HG02588 (cell line): ENCODE measurements around the gene ANKZF1.
"Not testable (repeated sequence)": the region's sequence is repeated elsewhere in the genome, so short reads cannot be mapped to it uniquely, and the experiment has no call there.

Experiments used
- ATAC-seq: cut with Tn5 transposase; IDR thresholded peaks from one replicate; pipeline ENCODE4 v1.9.1; 2021; ENCODE audit warnings: mild to moderate bottlenecking, moderate library complexity; ENCODE audit not compliant: unreplicated experiment

The ANKZF1 gene, protein sequence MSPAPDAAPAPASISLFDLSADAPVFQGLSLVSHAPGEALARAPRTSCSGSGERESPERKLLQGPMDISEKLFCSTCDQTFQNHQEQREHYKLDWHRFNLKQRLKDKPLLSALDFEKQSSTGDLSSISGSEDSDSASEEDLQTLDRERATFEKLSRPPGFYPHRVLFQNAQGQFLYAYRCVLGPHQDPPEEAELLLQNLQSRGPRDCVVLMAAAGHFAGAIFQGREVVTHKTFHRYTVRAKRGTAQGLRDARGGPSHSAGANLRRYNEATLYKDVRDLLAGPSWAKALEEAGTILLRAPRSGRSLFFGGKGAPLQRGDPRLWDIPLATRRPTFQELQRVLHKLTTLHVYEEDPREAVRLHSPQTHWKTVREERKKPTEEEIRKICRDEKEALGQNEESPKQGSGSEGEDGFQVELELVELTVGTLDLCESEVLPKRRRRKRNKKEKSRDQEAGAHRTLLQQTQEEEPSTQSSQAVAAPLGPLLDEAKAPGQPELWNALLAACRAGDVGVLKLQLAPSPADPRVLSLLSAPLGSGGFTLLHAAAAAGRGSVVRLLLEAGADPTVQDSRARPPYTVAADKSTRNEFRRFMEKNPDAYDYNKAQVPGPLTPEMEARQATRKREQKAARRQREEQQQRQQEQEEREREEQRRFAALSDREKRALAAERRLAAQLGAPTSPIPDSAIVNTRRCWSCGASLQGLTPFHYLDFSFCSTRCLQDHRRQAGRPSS

DNA sequence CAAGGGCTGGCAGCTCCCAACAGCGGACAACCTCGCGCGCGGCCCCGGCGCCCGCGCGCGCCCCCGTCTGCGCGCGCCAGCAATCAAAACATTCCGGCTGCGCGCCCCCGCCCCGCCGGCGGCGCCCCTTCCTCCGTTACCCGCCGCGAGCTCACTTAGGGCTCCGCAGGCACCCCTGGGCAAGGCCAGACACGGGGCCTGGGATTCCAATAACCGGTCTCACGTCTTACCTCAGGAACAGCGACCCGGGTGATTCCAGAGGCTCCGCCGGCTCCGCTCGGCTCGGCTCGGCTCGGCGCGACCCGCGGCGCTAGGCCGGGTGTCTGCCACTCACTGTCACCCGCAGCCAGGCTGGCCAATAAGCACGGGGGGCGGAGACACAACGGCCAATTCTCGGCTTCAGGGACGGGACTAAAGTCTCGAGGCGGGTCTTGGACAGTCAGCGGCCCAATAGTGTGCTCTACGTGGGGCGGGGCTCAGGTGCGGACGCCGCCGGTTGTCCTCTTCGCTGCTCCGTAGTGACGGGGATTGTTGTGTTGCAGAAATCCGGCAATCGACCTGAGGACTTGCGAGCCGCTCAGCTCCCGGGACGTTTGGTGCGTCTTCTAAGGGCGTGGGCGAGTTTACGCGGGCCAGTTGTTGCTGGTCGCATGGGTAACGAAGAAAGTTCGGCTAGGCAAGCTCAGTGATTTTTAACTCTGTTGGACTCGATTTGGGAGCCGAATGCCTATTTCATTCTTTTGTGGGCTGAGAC, at the start of gene ANKZF1, which contains the start of gene ATG9A:
Gene ANKZF1, plus strand, starts transcription at position 502 of the 754 bp plus-strand sequence. CDS start 452 bp downstream, outside the sequence.
Gene ATG9A, minus strand, starts transcription at position 332 of the 754 bp plus-strand sequence. CDS start 1,612 bp downstream, outside the sequence.
- peak; percentile 95 for ATAC-seq

DNA sequence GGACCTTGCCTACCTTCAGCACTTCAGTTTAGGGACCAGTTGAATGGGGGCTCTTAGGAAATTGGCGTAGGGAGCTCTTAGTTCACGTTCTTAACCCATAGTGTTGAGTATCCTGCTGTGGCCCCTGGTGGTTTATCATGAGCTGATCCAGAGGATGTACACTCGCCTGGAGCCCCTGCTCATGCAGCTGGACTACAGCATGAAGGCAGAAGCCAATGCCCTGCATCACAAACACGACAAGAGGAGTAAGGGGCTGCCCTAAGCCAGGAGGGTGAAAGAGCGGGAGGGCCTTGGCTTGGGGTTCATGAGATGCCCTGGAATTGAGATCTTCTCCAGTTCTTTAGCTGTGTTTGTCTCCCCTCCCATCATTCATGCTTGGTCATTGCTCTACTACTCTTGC, 48.6 kb upstream of the ANKZF1 start:
- ATAC-seq = no peak

DNA sequence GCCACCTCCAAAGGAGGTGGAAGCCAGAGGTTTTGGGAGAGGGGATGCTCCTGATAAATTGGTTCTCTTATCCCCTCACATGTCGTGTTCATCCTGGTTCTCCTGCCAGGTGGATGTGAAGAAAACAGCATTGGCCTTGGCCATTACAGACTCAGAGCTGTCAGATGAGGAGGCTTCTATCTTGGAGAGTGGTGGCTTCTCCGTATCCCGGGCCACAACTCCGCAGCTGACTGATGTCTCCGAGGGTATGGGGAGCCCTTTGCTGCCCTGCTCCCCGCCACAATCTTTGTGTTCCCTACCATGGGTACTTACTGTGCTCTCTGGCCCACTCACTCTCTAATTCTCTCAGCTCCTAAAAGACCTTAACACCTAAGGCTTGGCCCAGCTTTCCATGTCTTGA, 48.1 kb upstream of the ANKZF1 start:
- no peak for ATAC-seq

DNA sequence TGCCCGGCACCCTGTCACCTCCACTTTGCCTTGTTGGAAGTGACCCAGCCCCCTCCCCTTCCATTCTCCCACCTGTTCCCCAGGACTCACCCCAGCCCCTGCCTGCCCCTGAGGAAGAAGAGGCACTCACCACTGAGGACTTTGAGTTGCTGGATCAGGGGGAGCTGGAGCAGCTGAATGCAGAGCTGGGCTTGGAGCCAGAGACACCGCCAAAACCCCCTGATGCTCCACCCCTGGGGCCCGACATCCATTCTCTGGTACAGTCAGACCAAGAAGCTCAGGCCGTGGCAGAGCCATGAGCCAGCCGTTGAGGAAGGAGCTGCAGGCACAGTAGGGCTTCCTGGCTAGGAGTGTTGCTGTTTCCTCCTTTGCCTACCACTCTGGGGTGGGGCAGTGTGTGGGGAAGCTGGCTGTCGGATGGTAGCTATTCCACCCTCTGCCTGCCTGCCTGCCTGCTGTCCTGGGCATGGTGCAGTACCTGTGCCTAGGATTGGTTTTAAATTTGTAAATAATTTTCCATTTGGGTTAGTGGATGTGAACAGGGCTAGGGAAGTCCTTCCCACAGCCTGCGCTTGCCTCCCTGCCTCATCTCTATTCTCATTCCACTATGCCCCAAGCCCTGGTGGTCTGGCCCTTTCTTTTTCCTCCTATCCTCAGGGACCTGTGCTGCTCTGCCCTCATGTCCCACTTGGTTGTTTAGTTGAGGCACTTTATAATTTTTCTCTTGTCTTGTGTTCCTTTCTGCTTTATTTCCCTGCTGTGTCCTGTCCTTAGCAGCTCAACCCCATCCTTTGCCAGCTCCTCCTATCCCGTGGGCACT, 47.1 kb upstream of the ANKZF1 start:
- no peak for ATAC-seq

DNA sequence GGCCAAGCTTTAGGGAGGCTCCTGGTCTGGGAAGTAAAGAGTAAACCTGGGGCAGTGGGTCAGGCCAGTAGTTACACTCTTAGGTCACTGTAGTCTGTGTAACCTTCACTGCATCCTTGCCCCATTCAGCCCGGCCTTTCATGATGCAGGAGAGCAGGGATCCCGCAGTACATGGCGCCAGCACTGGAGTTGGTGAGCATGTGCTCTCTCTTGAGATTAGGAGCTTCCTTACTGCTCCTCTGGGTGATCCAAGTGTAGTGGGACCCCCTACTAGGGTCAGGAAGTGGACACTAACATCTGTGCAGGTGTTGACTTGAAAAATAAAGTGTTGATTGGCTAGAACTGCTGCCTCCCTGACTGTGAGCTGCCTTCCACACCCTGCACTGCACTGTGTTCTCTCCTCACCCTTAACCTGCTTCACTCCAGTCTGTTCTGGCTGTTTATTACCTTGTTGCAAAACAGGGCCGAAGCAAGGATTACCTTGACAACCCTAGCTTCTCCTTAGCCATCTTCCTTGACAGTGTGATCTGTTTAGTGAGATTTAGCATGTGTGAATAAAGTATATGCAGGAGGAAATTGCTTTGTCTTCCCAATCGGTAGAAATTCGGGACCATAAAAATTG, 46.3 kb upstream of the ANKZF1 start:
- no peak for ATAC-seq

DNA sequence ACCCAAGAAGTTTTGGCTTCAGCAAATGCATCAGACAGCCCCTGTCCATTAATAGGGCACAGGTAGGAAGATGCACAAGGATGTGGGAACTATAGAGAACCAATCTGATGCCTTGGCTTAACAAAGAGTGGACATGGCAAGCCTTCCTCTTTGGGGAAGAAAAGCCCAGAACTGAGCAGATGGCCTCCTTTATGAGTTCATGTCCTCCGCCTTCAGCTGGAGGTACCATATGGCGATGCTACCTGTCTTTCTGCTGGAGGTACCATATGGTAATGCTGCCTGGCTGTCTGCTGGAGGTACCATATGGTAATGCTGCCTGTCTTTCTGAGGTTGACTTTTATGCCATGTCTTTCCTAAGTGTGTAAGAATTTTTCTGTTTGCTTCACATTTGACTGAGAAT, 45.5 kb upstream of the ANKZF1 start:
- ATAC-seq = no peak

DNA sequence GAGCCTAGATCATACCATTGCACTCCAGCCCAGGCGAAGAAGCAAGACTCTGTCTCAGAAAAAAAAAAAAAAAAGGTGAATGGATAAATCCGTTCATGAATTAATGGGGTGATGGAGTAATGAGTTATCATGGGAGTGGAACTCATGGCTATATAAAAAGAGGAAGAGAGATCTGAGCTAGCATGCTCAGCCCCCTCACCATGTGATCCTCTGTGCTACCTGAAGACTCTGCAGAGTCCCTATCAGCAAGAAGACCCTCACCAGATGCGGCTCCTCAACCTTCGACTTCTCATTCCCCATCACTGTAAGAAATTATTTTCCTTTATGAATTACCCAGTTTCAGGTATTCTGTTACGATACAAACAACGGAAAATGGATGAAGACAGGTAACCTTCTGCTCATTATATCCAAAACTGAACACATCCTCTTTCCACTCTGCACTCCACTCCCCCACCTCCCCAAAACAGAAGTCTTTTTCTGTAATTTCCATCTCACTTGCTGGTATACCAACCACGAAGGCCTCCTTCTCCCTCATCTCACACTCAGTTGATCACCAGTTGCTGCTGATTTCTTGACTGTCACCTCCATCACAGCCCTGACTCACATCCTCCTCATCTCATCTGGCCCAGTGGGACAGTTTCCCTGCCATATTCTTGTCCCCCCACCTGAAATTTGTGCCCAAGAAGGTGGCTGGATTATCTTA, 42.7 kb upstream of the ANKZF1 start:
- no peak for ATAC-seq

DNA sequence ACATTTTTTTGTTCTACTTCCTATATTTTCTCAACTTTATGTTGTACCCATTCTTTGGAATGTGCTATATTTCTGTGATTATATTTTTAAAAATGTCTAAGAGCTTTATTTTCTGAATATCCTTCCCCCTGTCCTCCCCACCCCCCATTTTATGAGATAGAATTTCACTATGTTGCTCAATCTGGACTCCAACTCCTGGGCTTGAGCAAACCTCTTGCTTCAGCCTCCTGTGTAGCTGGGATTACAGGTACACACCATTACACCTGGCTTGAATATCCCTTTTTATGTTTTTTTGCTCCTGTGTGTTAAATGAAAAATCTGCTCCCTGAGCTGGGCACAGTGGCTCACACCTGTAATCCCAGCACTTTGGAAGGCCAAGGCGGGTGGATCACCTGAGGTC, 32.2 kb upstream of the ANKZF1 start:
- no peak for ATAC-seq

DNA sequence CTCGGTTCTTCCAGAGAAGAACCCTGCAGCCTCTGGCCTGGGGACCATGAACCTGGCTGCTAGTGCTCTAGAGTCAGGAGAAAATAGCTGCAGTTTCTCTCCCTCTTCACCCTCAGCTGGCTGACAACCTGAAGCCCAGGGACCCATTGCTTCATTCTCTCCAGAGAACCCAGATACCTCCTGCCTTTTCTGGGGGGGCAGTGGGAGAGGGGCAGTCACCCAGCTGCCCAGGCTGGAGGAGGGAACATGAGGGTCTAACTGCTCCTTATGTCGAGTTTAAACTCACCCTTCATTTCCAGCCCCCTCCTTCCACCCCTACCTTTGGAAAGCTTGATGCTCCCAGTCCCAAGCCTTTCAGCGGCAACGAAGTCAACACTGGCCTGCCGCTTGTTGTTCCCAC, 30.6 kb upstream of the ANKZF1 start:
- no peak for ATAC-seq

DNA sequence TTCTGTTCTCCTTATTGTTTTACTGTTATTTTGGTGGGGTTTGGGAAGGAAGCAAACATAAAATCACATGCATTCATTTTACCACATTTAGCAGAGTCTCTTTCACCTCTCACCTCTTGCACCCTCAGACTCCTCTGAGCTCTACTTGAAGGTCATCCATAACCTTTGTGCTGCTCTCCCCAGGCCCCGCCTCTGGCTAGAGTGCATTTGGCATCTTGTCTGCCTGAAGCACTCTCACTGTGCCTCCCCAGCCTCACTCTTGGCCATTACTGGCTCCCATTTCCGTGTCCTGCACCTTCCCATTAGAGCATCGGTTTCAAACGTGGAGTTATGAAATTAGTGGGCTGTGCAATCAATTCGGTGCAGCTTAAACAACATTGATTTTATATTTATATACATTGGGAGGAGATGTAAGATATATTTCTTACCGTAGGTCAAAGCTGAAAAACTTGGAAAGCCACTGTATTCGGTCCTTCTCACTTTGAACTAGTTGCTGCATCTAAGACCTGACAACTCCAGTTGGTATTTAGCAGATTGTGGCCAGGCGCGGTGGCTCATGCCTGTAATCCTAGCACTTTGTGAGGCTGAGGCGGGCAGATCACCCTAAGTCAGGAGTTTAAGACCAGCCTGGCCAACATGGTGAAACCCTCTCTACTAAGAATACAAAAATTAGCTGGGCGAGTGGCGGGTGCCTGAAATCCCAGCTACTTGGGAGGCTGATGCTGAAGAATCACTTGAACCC, 30.0 kb upstream of the ANKZF1 start:
- ATAC-seq = no peak

DNA sequence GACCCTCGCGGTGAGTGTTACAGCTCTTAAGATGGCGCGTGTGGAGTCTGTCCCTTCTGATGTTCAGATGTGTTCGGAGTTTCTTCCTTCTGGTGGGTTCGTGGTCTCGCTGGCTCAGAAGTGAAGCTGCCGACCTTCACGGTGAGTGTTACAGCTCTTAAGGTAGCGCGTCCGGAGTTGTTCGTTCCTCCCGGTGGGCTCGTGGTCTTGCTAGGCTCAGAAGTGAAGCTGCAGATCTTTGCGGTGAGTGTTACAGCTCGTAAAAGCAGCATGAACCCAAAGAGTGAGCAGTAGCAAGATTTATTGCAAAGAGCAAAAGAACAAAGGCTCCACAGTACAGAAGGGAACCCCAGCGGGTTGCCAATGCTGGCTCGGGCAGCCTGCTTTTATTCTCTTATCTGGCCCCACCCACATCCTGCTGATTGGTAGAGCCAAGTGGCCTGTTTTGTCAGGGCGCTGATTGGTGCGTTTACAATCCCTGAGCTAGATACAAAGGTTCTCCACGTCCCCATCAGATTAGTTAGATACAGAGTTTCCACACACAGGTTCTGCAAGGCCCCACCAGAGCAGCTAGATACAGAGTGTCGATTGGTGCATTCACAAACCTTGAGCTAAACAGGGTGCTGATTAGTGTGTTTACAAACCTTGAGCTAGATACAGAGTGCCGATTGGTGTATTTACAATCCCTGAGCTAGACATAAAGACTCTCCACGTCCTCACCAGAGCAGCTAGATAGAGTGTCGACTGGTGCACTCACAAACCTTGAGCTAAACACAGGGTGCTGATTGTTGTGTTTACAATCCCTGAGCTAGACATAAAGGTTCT, 28.9 kb upstream of the ANKZF1 start:
- ATAC-seq = not testable (repeated sequence)

DNA sequence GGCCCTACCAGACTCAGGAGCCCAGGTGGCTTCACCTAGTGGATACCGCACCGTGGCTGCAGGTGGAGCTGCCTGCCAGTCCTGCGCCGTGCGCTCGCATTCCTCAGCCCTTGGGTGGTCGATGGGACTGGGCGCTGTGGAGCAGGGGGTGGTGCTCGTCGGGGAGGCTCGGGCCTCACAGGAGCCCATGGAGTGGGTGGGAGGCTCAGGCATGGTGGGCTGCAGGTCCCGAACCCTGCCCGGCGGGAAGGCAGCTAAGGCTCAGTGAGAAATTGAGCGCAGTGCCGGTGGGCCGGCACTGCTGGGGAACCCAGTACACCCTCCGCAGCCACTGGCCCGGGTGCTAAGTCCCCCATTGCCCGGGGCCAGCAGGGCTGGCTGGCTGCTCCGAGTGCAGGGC, 28.3 kb upstream of the ANKZF1 start:
- not testable (repeated sequence) for ATAC-seq

DNA sequence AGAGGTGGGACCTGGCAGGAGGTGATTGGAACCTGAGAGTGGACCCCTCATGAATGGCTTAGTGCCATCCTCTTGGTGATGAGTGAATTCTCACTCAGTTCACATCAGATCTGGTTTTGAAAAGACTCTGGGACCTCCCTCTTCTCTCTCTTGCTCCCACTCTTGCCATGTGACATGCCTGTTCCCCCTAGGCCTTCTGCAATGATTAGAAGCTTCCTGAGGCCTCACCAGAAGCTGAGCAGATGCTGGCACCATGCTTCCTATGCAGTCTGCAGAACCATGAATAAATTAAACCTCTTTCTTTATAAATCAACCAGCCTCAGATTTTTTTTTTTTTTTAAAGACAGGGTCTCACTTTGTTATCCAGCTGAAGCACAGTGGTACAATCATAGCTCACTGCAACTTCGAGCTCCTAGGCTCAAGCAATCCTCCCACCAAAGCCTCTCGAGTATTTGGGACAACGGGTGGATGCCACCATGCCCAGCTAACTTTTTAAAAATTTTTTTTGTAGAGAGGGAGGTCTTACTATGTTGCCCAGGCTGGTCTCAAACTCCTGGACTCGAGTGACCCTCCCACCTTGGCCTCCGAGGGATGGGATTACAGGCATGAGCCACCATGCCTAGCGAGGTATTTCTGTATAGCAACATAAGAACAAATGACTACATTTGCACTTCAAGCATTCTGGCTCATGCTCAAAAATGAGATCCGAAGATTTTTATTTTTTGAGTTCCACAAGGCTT, 25.0 kb upstream of the ANKZF1 start:
- ATAC-seq = no peak

DNA sequence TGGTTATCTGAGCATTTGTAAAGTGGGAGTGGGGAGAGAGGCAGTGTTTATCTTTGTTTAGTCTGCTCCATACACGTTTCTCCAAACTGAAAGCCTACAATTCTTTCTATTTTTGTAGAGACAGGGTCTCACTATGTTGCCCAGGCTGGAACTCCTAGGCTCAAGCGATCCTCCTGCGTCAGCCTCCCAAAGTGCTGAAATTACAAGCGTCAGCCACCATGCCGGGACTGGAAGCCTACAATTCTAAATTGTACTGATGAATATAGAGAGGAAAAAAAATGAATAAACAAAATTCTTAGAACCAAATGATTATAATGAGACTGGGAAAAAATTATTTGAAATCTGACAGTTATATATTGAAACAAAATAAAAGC, 24.5 kb upstream of the ANKZF1 start:
- ATAC-seq = no peak

DNA sequence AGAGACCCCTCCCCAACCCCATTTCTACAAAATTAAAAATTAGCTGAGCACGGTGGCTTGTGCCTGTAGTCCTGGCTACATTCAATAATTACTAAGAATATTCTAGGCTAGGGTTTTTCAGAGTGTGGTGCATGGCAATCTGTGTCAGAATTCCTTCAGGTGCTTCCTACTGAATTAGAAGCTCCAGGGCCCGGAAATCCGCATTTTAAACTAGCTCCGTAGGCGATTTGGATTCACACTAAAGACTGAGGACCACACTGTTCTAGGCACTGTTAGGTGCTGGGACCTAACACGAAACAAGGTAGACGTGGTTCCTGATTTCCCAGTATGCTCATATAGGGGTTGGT, 23.7 kb upstream of the ANKZF1 start:
- no peak for ATAC-seq

DNA sequence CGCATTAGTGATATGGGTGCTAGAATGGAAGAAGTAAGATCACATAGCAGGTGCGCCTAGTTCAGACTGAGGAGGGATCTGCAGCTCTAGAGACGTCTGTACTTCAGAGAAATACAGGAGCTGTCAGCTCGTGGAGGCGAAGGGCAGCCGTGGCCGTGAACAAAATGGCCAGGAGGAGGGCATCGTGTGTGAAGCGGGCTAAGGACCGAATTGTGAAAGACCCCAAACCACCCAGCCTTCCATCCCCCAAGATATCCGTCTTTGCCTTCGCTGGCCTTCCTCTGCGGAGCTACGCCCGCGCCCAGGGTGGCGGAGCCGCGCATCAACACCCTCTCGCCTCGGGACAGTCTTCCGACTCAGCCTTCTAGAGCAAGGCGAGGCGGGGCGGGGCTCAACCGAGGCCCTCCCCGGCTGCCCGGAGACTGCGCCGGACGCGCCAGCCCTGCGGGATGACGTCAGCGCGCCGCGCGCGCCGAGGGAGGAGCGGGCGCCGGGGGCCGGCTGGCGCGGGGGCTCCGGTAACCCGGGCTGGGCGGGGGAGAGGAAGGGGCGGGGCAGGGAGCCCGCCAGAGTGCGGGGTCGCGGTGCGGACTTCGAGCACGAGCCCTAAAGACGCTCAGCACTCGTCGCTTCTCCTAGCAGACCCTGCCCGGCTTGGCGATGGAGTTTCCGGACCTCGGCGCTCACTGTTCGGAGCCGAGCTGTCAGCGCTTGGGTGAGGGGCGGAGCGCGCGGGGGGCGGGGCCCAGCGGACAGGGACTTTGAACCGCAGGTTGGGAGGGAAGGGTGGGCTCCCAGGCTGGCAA, 23.1 kb upstream of the ANKZF1 start, which contains the start of gene ZFAND2B:
Gene ZFAND2B, plus strand, starts transcription at position 455 of the 806 bp plus-strand sequence. Its CDS starts 206 bp downstream, at position 661.
- peak; percentile 96 for ATAC-seq
